Stimulated activated CD4-positive, alpha-beta T cell treated with anti-CD3 and anti-CD28 coated beads, Interleukin-1b, Interleukin-23, amount 100 ng/mL, for 1 hour (primary cell): ENCODE data around the gene PIBF1.
"Not testable (repeated sequence)": the region's sequence is repeated elsewhere in the genome, so short reads cannot be mapped to it uniquely, and the experiment has no call there.

Experiments used
- DNase-seq, 2 donors: peaks; one replicate each; pipeline ENCODE4 v3.0.0-alpha.2; 2020; ENCODE audit warnings: low read depth in 2 of 2

Gene PIBF1

GRCh38 chr13:72911981-72912380 is 130.0 kb downstream of the PIBF1 start:
- DNase-seq, result no peak

- no peak for DNase-seq
Measured at GRCh38 chr13:72920097-72920496, 138.2 kb downstream of the PIBF1 start.

GRCh38 chr13:72931311-72931710 is 149.4 kb downstream of the PIBF1 start:
- DNase-seq, result no peak

GRCh38 chr13:72932250-72932649 is 150.3 kb downstream of the PIBF1 start:
- DNase-seq, result no peak

GRCh38 chr13:72946267-72946666 is 164.3 kb downstream of the PIBF1 start:
- not testable (repeated sequence) for DNase-seq

GRCh38 chr13:72952529-72953141 is 170.7 kb downstream of the PIBF1 start:
- DNase-seq, result no peak

- DNase-seq, result no peak
Measured at GRCh38 chr13:72953391-72953965, 171.5 kb downstream of the PIBF1 start.

GRCh38 chr13:72959643-72960042 is 177.7 kb downstream of the PIBF1 start:
- no peak for DNase-seq

- DNase-seq, result no peak
Measured at GRCh38 chr13:72960114-72960513, 178.2 kb downstream of the PIBF1 start.

- DNase-seq, result no peak
Measured at GRCh38 chr13:72960541-72960940, 178.6 kb downstream of the PIBF1 start.

- no peak for DNase-seq
Measured at GRCh38 chr13:72963762-72964161, 181.8 kb downstream of the PIBF1 start.

GRCh38 chr13:72970301-72970880 is 188.5 kb downstream of the PIBF1 start:
- no peak for DNase-seq

- DNase-seq, result no peak
Measured at GRCh38 chr13:72970956-72971355, 189.0 kb downstream of the PIBF1 start.

GRCh38 chr13:72973234-72973633 is 191.3 kb downstream of the PIBF1 start:
- DNase-seq, result no peak

- no peak for DNase-seq
Measured at GRCh38 chr13:72983085-72983768, 201.3 kb downstream of the PIBF1 start.

- DNase-seq, result no peak
Measured at GRCh38 chr13:72985610-72986009, 203.7 kb downstream of the PIBF1 start.

GRCh38 chr13:72986197-72986596 is 204.3 kb downstream of the PIBF1 start:
- DNase-seq, result no peak

GRCh38 chr13:72990953-72991352 is 209.0 kb downstream of the PIBF1 start:
- no peak for DNase-seq

GRCh38 chr13:72998012-72998411 is 216.1 kb downstream of the PIBF1 start:
- no peak for DNase-seq

- DNase-seq, result no peak
Measured at GRCh38 chr13:73000027-73000674, 218.2 kb downstream of the PIBF1 start.

GRCh38 chr13:73001971-73002370 is 220.0 kb downstream of the PIBF1 start:
- DNase-seq, result no peak

- no peak for DNase-seq
Measured at GRCh38 chr13:73011751-73012150, 229.8 kb downstream of the PIBF1 start.
